Testis (tissue), 3 donors: Measurements from ENCODE around the gene ULK4. TPM values are rescaled to one million over a fixed set of nuclear protein-coding genes. Genes with fewer than 3 reads are reported as not detected.

ENCODE experiments used
- DNase-seq: peaks from one replicate; pipeline ENCODE4 v3.0.0-alpha.2; 2019
- H3K27ac ChIP-seq, 2 donors: fragments of 200-600 bp; sonication (generic); one replicate each; pipeline ENCODE4 v1.5.1; 2019
- H3K27me3 ChIP-seq: fragments of 200-600 bp; sonication (generic); one replicate; pipeline ENCODE4 v1.5.1; 2019
- H3K36me3 ChIP-seq: fragments of 200-600 bp; sonication (generic); one replicate; pipeline ENCODE4 v1.5.1; 2017; ENCODE audit warnings: low read depth; ENCODE audit errors: missing control alignments
- H3K4me1 ChIP-seq: fragments of 200-600 bp; sonication (generic); one replicate; pipeline ENCODE4 v1.5.1; 2019
- H3K4me3 ChIP-seq, 2 donors: fragments of 200-600 bp; sonication (generic); one replicate each; pipeline ENCODE4 v1.5.1; 2017 to 2019
- H3K9me3 ChIP-seq: fragments of 200-600 bp; sonication (generic); one replicate; pipeline ENCODE4 v1.5.1; 2017
- CTCF ChIP-seq, 3 experiments: fragments of 450-650 bp in 2 of 3; fragments of 200-600 bp in 1 of 3; sonication (generic) in 1 of 3; IDR thresholded peaks; one replicate each; pipeline ENCODE4 v1.5.1; 2016 to 2019; ENCODE audit warnings: antibody characterized with exemption in 3 of 3, mild to moderate bottlenecking in 2 of 3, moderate library complexity in 1 of 3
- POLR2A ChIP-seq: fragments of 450-650 bp; IDR thresholded peaks from one replicate; pipeline ENCODE4 v1.6.1; 2017; ENCODE audit warnings: antibody characterized with exemption, mild to moderate bottlenecking, moderate library complexity
- WGBS, 2 donors: methylation state at CpG; one replicate each; pipeline ENCODE4 v1.1.5; 2018; 5-methylcytosine and 5-hydroxymethylcytosine counted together
- intact Hi-C: fragments of 100-400 bp; cut with DNase I; formaldehyde crosslinking; loops from one replicate; pipeline ENCODE4 v1.15.1; 2023; ENCODE audit warnings: low total_unique reads
- polyA plus RNA-seq: library from polyadenylated mRNA; stranded (reverse); fragments of 350-450 nt; fragmentation: Illumina TruSeq; extraction: RNeasy Lipid Tissue Mini Kit (QIAGEN cat#74804); gene quantifications from one replicate; pipeline ENCODE4 v1.2.3, GENCODE V29; 2014; ENCODE audit warnings: low read depth, low replicate concordance; ENCODE audit not compliant: insufficient read depth
- total RNA-seq, 2 donors: library from RNA; depleted of rRNA; stranded (reverse); fragments of >200 nt; gene quantifications; one replicate each; pipeline ENCODE4 v1.2.3, GENCODE V29; 2016

Gene ULK4
- total and polyA plus RNA-seq, 3 donors from 2014 or later, result 45.7 to 91.6 (median 47.4) TPM

- Histone ChIP-seq H3K36me3 (no peaks in the 10 kb centered on the region), H3K4me3 (no peak overlapping the region), H3K27me3 (no peaks in the 10 kb centered on the region), H3K9me3 (no peaks in the 10 kb centered on the region), H3K27ac (no peak overlapping the region), H3K4me1 (no peaks in the 10 kb centered on the region)
- TF ChIP-seq CTCF (IDR thresholded peaks at IDR 0.05) (no peak), POLR2A (no peak)
- 16 to 33% methylated on average over 1 of the region's 1 CpG for WGBS, 2 donors
- DNase-seq, result no peak
- intact Hi-C loops, result no loop called here
Observed at GRCh38 chr3:41601404-41601987, 360.4 kb downstream of the ULK4 start.

DNA sequence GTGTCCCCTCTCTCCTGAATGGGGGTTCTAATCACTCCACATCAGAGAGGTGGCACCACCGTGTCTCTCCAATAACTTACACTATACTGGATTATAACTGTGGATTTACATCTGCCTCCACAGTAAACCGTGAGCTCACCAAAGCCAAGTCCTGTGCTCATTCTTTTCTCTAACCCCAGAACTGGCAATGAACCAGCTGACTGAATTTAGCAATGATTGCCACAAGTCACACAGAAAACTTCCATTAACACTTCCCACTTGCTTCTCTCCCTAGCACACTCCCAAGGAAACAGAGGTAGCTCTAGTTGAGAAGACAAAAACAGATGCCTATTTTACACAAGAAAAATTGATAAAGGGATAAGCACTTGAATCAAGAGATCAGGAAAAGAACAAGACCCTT, 361.3 kb downstream of the ULK4 start:
- H3K4me1 ChIP-seq, result no peaks in the 10 kb centered on the region
- TF ChIP-seq CTCF (IDR thresholded peaks at IDR 0.05), result no peak
- no peak for TF ChIP-seq POLR2A
- intact Hi-C loops, result no loop called here
- no peak for DNase-seq
- H3K4me3 ChIP-seq, result no peak overlapping the region
- no peaks in the 10 kb centered on the region for H3K9me3 ChIP-seq
- H3K36me3 ChIP-seq, result no peaks in the 10 kb centered on the region
- no peak overlapping the region for H3K27ac ChIP-seq
- WGBS, 2 donors, result 90 to 92% methylated on average over 2 of the region's 2 CpGs
- no peaks in the 10 kb centered on the region for H3K27me3 ChIP-seq

GRCh38 chr3:41599127-41599484, 362.8 kb downstream of the ULK4 start:
- Histone ChIP-seq H3K9me3 (no peaks in the 10 kb centered on the region), H3K4me3 (no peak overlapping the region), H3K27me3 (no peaks in the 10 kb centered on the region), H3K4me1 (no peaks in the 10 kb centered on the region), H3K27ac (no peak overlapping the region), H3K36me3 (no peaks in the 10 kb centered on the region)
- DNase-seq, result no peak
- WGBS, 2 donors, result 62 to 79% methylated on average over 1 of the region's 1 CpG
- TF ChIP-seq POLR2A (no peak), CTCF (IDR thresholded peaks at IDR 0.05) (no peak)
- intact Hi-C loops, result no loop called here

DNA sequence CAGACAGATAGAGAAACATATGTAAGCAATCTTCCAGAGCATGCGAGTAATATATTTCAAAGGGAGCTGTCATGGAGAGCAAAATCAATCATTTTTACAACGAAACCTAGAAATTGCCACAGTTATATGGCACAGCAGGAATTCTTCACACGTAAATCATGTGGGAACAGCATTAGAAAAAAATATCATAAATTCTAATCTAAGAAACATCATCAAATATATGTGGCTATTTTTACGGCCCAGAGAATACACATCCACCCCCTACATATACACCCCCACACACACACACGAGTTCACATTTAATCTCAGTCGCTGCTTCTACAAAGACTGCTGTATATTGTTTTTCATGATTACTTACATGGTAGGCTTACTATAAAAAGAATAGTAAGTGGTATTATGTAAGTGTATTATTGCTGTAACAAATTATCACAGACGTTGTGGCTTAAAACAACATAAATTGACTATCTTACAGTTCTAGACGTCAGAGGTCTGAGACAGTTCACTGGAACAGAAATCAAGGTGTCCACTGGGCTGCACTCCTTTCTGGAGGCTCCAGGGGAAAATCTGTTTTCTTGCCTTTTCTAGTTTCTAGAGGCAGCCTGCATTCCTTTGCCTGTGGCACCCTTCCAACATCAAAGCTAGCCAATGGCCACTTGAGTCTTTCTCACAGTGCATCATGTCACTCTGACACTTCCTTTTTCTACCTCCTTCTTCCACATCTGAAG, 363.3 kb downstream of the ULK4 start:
- Histone ChIP-seq H3K36me3 (no peaks in the 10 kb centered on the region), H3K4me1 (no peaks in the 10 kb centered on the region), H3K9me3 (no peaks in the 10 kb centered on the region), H3K27me3 (no peaks in the 10 kb centered on the region), H3K4me3 (no peak overlapping the region), H3K27ac (no peak overlapping the region)
- 58 to 67% methylated on average over 8 of the region's 8 CpGs for WGBS, 2 donors
- TF ChIP-seq POLR2A, result no peak
- no peak for TF ChIP-seq CTCF (IDR thresholded peaks at IDR 0.05)
- DNase-seq, result no peak
- intact Hi-C loops, result no loop called here

DNA sequence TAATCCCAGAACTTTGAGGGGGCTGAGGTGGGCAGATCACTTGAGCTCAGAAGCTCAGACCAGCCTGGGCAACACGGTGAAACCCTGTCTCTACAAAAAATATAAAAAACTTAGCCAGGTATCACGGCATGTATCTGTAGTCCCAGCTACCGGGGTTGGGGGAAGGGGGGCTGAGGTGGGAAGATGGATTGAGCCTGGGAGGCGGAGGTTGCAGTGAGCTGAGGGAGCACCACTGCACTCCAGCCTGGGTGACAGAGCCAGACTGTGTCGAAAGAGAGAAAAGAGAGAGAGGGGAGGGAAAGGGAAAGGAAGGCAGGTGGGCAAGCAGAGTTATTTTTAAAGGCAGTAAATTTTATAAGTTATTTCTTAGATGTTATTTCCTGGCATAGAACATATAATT, 368.1 kb downstream of the ULK4 start:
- H3K27me3 ChIP-seq, result no peaks in the 10 kb centered on the region
- H3K27ac ChIP-seq, result no peak overlapping the region
- intact Hi-C loops, result no loop called here
- DNase-seq, result no peak
- no peaks in the 10 kb centered on the region for H3K36me3 ChIP-seq
- no peaks in the 10 kb centered on the region for H3K4me1 ChIP-seq
- no peaks in the 10 kb centered on the region for H3K9me3 ChIP-seq
- TF ChIP-seq CTCF (IDR thresholded peaks at IDR 0.05) (no peak), POLR2A (no peak)
- no peak overlapping the region for H3K4me3 ChIP-seq
- 77 to 83% methylated on average over 5 of the region's 5 CpGs for WGBS, 2 donors
